ENCODE results near the gene C15orf39. TPM values are rescaled to one million over a fixed set of nuclear protein-coding genes. Genes with fewer than 3 reads are reported as not detected.
A peak's percentile ranks its signal among the peaks of the same experiment; 100 is the strongest.

Gene C15orf39
- total and polyA plus RNA-seq, 9 of the 15 experiments (the other 6 are each of a cell fraction or from before 2014, with no cell fraction given) = 0.31 to 29.8 (median 4.4) TPM

DNA sequence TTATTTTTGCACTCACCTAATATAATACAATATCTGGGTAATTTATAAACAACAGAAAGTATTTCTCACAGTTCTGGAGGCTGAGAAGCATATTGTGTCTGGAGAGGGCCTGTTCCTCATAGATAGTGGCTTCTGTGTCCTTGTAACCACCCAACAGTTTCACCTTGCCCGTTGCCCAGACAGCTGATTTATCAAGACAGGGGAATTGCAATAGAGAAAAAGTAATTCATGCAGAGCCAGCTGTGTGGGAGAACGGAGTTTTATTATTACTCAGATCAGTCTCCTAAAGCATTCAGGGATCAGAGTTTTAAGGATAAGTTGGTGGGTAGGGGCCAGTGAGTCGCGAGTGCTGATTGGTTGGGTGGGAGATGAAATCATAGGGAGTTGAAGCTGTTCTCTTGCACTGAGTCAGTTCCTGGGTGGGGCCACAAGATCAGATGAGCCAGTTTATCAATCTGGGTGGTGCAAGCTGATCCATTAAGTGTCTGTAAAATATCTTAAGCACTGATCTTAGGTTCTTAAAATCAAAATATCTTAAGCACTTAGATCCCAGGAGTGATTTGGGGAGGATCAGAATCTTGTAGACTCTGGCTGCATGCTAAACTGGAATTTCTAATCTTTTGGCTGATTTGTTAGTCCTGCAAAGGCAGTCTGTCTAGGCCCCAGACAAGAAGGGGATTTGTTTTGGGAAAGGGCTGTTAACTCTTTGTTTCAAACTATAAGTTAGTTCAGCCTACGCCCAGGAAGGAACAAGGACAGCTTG is 33.9 kb upstream of the C15orf39 start (continued):
- TF ChIP-seq ARID3A (IDR thresholded peaks at IDR 0.05; ENCODE audit: borderline replicate concordance, low read depth, low read length) (0 out of 2 replicates have a peak, but pooled peaks have one; percentile 11), NRF1 (conservative IDR thresholded peaks at IDR 0.05 in 1 of 2, IDR thresholded peaks at IDR 0.05 in 1 of 2) (0 out of 4 replicates have a peak, but pooled peaks of 1 of the 2 experiments have one; percentile 7), CTBP1 (IDR thresholded peaks at IDR 0.05; ENCODE audit: borderline replicate concordance) (0 out of 2 replicates have a peak, but pooled peaks have one; percentile 24), ZFX (CRISPR knock-in tag; IDR thresholded peaks at IDR 0.05) (no peak), POLR2B (IDR thresholded peaks at IDR 0.05; ENCODE audit: low read depth, partially characterized antibody) (no peak), KDM1A (IDR thresholded peaks at IDR 0.05) (0 out of 4 replicates have a peak, but pooled peaks of 1 of the 2 experiments have one; percentile 26), SMARCC2 (IDR thresholded peaks at IDR 0.05; ENCODE audit: low read depth) (peak; percentile 42), NFIC (IDR thresholded peaks at IDR 0.05) (peak; percentile 34), MEIS2 (IDR thresholded peaks at IDR 0.05; ENCODE audit: partially characterized antibody) (peak; percentile 54), ETV5 (CRISPR knock-in tag; IDR thresholded peaks at IDR 0.05; ENCODE audit: low read depth) (peak; percentile 58; the same call in 1 of the 2 replicates), RB1 (IDR thresholded peaks at IDR 0.05; ENCODE audit: low read depth) (no peak), U2AF2 (optimal IDR thresholded peaks at IDR 0.05; ENCODE audit: low read depth, low read length) (no peak), DPF2 (IDR thresholded peaks at IDR 0.05) (peak; percentile 89), ETV1 (tag; conservative IDR thresholded peaks at IDR 0.05; ENCODE audit: low read depth) (no peak), POLR3A (IDR thresholded peaks at IDR 0.05; ENCODE audit: borderline replicate concordance, extremely low read depth, insufficient read depth, insufficient read length) (no peak), NFATC3 (IDR thresholded peaks at IDR 0.05) (no peak), HDAC2 (IDR thresholded peaks at IDR 0.05) (0 out of 2 replicates have a peak, but pooled peaks have one; percentile 57), ARID1B (IDR thresholded peaks at IDR 0.05) (peak; percentile 85), RHOXF2B (CRISPR knock-in tag; conservative IDR thresholded peaks at IDR 0.05) (no peak), MAZ (CRISPR knock-in tag; conservative IDR thresholded peaks at IDR 0.05 in 1 of 2, IDR thresholded peaks at IDR 0.05 in 1 of 2) (0 out of 4 replicates have a peak, but pooled peaks of 1 of the 2 experiments have one; percentile 11), SAP30 (IDR thresholded peaks at IDR 0.05; ENCODE audit: borderline replicate concordance, insufficient read depth, low read depth, low read length, poor library complexity, severe bottlenecking) (no peak), SMARCA4 (IDR thresholded peaks at IDR 0.05) (peak; percentile 75), ATF7 (IDR thresholded peaks at IDR 0.05) (0 out of 2 replicates have a peak, but pooled peaks have one; percentile 54)
- TF ChIP-seq, protein P1, sequence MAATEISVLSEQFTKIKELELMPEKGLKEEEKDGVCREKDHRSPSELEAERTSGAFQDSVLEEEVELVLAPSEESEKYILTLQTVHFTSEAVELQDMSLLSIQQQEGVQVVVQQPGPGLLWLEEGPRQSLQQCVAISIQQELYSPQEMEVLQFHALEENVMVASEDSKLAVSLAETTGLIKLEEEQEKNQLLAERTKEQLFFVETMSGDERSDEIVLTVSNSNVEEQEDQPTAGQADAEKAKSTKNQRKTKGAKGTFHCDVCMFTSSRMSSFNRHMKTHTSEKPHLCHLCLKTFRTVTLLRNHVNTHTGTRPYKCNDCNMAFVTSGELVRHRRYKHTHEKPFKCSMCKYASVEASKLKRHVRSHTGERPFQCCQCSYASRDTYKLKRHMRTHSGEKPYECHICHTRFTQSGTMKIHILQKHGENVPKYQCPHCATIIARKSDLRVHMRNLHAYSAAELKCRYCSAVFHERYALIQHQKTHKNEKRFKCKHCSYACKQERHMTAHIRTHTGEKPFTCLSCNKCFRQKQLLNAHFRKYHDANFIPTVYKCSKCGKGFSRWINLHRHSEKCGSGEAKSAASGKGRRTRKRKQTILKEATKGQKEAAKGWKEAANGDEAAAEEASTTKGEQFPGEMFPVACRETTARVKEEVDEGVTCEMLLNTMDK (IDR thresholded peaks at IDR 0.05; ENCODE audit: borderline replicate concordance, insufficient read depth, low read depth, low read length, poor library complexity, severe bottlenecking) = no peak
